HEK293T (cell line): ENCODE measurements around the gene TULP1.
A peak's percentile ranks its signal among the peaks of the same experiment; 100 is the strongest.

Experiments used
- CTCF ChIA-PET: fragments of 350-600 bp; formaldehyde crosslinking; extraction: SDS; loops from one replicate; lab custom pipeline; 2021; ENCODE audit warnings: antibody characterized with exemption, inconsistent platforms; lab: Yijun Ruan, JAX
- POLR2A ChIA-PET: fragments of 350-600 bp; formaldehyde crosslinking; extraction: SDS; loops from one replicate; lab custom pipeline; 2020; ENCODE audit warnings: antibody characterized with exemption, inconsistent platforms; lab: Yijun Ruan, JAX
- DNase-seq: peaks from one replicate; pipeline ENCODE4 v3.0.0; 2012; ENCODE audit warnings: mixed read lengths; ENCODE audit errors: extremely low spot score
- ARNT ChIP-seq: fragments of 450-650 bp; IDR thresholded peaks from 2 replicates; pipeline ENCODE4 v1.6.1; 2017; ENCODE audit warnings: mild to moderate bottlenecking
- BHLHE40 ChIP-seq: fragments of 450-650 bp; IDR thresholded peaks from 2 replicates; pipeline ENCODE4 v1.6.1; 2016; ENCODE audit warnings: mild to moderate bottlenecking, moderate library complexity, borderline replicate concordance
- CTBP1 ChIP-seq: fragments of 450-650 bp; IDR thresholded peaks from 2 replicates; pipeline ENCODE4 v1.6.1; 2016; ENCODE audit warnings: borderline replicate concordance
- ELF4 ChIP-seq: fragments of 450-650 bp; IDR thresholded peaks from 2 replicates; pipeline ENCODE4 v1.6.1; 2017; ENCODE audit warnings: antibody characterized with exemption
- FOXA1 ChIP-seq: fragments of 450-650 bp; IDR thresholded peaks from 2 replicates; pipeline ENCODE4 v1.6.1; 2016; ENCODE audit warnings: mild to moderate bottlenecking
- FOXK2 ChIP-seq: fragments of 450-650 bp; IDR thresholded peaks from 2 replicates; pipeline ENCODE4 v1.6.1; 2016; ENCODE audit warnings: mild to moderate bottlenecking
- FOXM1 ChIP-seq: fragments of 450-650 bp; IDR thresholded peaks from 2 replicates; pipeline ENCODE4 v1.6.1; 2017; ENCODE audit warnings: mild to moderate bottlenecking, borderline replicate concordance
- HDGF ChIP-seq: fragments of 450-650 bp; IDR thresholded peaks from 2 replicates; pipeline ENCODE4 v1.6.1; 2017; ENCODE audit warnings: antibody characterized with exemption, borderline replicate concordance
- L3MBTL2 ChIP-seq: fragments of 450-650 bp; conservative IDR thresholded peaks from 2 replicates; pipeline ENCODE4 v1.6.1; 2016; ENCODE audit warnings: mild to moderate bottlenecking
- LEF1 ChIP-seq: fragments of 450-650 bp; IDR thresholded peaks from 2 replicates; pipeline ENCODE4 v1.6.1; 2017; ENCODE audit warnings: mild to moderate bottlenecking, borderline replicate concordance
- NFRKB ChIP-seq: fragments of 450-650 bp; IDR thresholded peaks from 2 replicates; pipeline ENCODE4 v1.6.1; 2016; ENCODE audit warnings: mild to moderate bottlenecking, moderate library complexity
- PKNOX1 ChIP-seq: fragments of 450-650 bp; IDR thresholded peaks from 2 replicates; pipeline ENCODE4 v1.6.1; 2016
- SP1 ChIP-seq: fragments of 450-650 bp; IDR thresholded peaks from 2 replicates; pipeline ENCODE4 v1.6.1; 2017
- SUZ12 ChIP-seq: fragments of 450-650 bp; IDR thresholded peaks from 2 replicates; pipeline ENCODE4 v1.6.1; 2016; ENCODE audit warnings: mild to moderate bottlenecking
- TARDBP ChIP-seq: fragments of 450-650 bp; IDR thresholded peaks from 2 replicates; pipeline ENCODE4 v1.6.1; 2016
- ZNF384 ChIP-seq: fragments of 450-650 bp; IDR thresholded peaks from 2 replicates; pipeline ENCODE4 v1.6.1; 2016

The TULP1 gene

GRCh38 chr6:35553315-35553714 lies 40.6 kb upstream of the TULP1 start:
- ChIA-PET CTCF (interaction anchor here (0.7 to 2.3 kb wide), 3 partner anchors 9 to 248 kb away, joined by 3 to 8 read pairs (median 6); no protein-coding TSS in a partner anchor), POLR2A (no interaction called here)
- no peak for TF ChIP-seq ELF4
- no peak for TF ChIP-seq PKNOX1
- TF ChIP-seq FOXA1, result no peak
- no peak for TF ChIP-seq ARNT
- TF ChIP-seq TARDBP, result no peak
- TF ChIP-seq ZNF384, result no peak
- no peak for TF ChIP-seq NFRKB
- no peak for TF ChIP-seq SP1
- TF ChIP-seq BHLHE40, result no peak
- TF ChIP-seq L3MBTL2, result no peak
- TF ChIP-seq FOXM1, result no peak
- TF ChIP-seq SUZ12, result no peak
- TF ChIP-seq CTBP1, result no peak
- no peak for TF ChIP-seq FOXK2
- no peak for TF ChIP-seq LEF1
- no peak for TF ChIP-seq HDGF
- no peak for DNase-seq

GRCh38 chr6:35552285-35552917 lies 39.7 kb upstream of the TULP1 start:
- TF ChIP-seq ELF4 (no peak), ZNF384 (no peak), SUZ12 (no peak), L3MBTL2 (no peak), FOXM1 (no peak), FOXA1 (no peak), ARNT (no peak), FOXK2 (no peak), NFRKB (no peak), TARDBP (no peak), SP1 (no peak), PKNOX1 (no peak), CTBP1 (no peak), BHLHE40 (no peak)
- ChIA-PET CTCF (interaction anchor here (0.6 to 2.3 kb wide), 10 partner anchors 9 to 355 kb away, joined by 3 to 8 read pairs (median 5); partner anchors contain the start of gene ARMC12), POLR2A (no interaction called here)
- DNase-seq, result peak; percentile 49

- ChIA-PET POLR2A (no interaction called here), CTCF (no interaction called here)
- no peak for DNase-seq
- TF ChIP-seq NFRKB (no peak), HDGF (no peak), PKNOX1 (no peak), ARNT (no peak), FOXM1 (no peak), SP1 (no peak), CTBP1 (no peak), FOXK2 (no peak), SUZ12 (no peak), L3MBTL2 (no peak), ZNF384 (no peak), ELF4 (no peak), BHLHE40 (no peak), TARDBP (no peak), LEF1 (no peak), FOXA1 (no peak)
These were observed 37.7 kb upstream of the TULP1 start for GRCh38 chr6:35550437-35550836.

- DNase-seq, result no peak
- POLR2A ChIA-PET, result no interaction called here
- TF ChIP-seq TARDBP (no peak), FOXK2 (no peak), PKNOX1 (no peak)
- CTCF ChIA-PET, result no interaction called here
These were observed 35.0 kb upstream of the TULP1 start for GRCh38 chr6:35547676-35548075.

- no peak for DNase-seq
- POLR2A ChIA-PET, result no interaction called here
These were observed 32.2 kb upstream of the TULP1 start for GRCh38 chr6:35544769-35545361.

More at GRCh38 chr6:35544769-35545361, 32.2 kb upstream of the TULP1 start:
- CTCF ChIA-PET, result no interaction called here
- TF ChIP-seq ARNT, result no peak
- no peak for TF ChIP-seq FOXM1
- TF ChIP-seq PKNOX1, result no peak
- TF ChIP-seq BHLHE40, result no peak
- TF ChIP-seq CTBP1, result no peak
- TF ChIP-seq FOXA1, result no peak
- TF ChIP-seq L3MBTL2, result no peak
- no peak for TF ChIP-seq SP1
- no peak for TF ChIP-seq FOXK2
